Measurements from ENCODE around the gene SLC25A45. TPM values are rescaled to one million over a fixed set of nuclear protein-coding genes. Genes with fewer than 3 reads are reported as not detected.

SLC25A45 gene
- total and polyA plus RNA-seq, 2 of the 4 experiments (the other 2 are of a cell fraction): 0.72 to 1.2 TPM

GRCh38 chr11:65392899-65393298, 10.5 kb upstream of the SLC25A45 start:
- Histone ChIP-seq H2BK15ac (ENCODE audit: low read depth, low read length) (no peak overlapping the region), H2BK5ac (ENCODE audit: low read depth, low read length, poor library complexity, severe bottlenecking) (no peak overlapping the region), H3K4me3 (ENCODE audit: insufficient read depth, low read depth, low read length) (no peak overlapping the region), H3K9me3 (ENCODE audit: control insufficient read depth, insufficient read depth, low read length) (no peaks in the 10 kb centered on the region), H4K5ac (ENCODE audit: low read depth, low read length) (no peak overlapping the region), H4K20me1 (ENCODE audit: insufficient read depth, low read length) (peaks cover 8% of the 10 kb centered on the region; the same call in 1 of the 2 replicates), H3K27ac (ENCODE audit: insufficient read depth, low read length) (no peak overlapping the region), H3K9me1 (ENCODE audit: insufficient read depth, low read length) (peaks cover 14% of the 10 kb centered on the region), H3K23ac (ENCODE audit: low read depth, low read length) (no peak overlapping the region), H2AFZ (replicated peaks; ENCODE audit: low read length, poor library complexity) (no peak overlapping the region), H3K9ac (ENCODE audit: low read depth, low read length) (no peak overlapping the region), H3K27me3 (ENCODE audit: control insufficient read depth, insufficient read depth, low read length) (no peaks in the 10 kb centered on the region), H3K79me1 (ENCODE audit: low read depth in 1 of 2, low read length in 2 of 2) (peaks cover 15 to 82% of the 10 kb centered on the region in 2 experiments), H3K4ac (ENCODE audit: low read depth, low read length) (no peak overlapping the region), H2BK120ac (ENCODE audit: low read depth, low read length) (no peak overlapping the region), H3K36me3 (ENCODE audit: control insufficient read depth, insufficient read depth, low read length) (peaks cover 42% of the 10 kb centered on the region), H3K56ac (ENCODE audit: extremely low read depth, insufficient read depth, low read length) (no peak overlapping the region), H2AK5ac (ENCODE audit: low read depth, low read length) (no peak overlapping the region), H2BK20ac (ENCODE audit: low read depth, low read length) (no peak overlapping the region), H3K18ac (ENCODE audit: low read depth, low read length) (no peak overlapping the region), H3K4me1 (ENCODE audit: control insufficient read depth, insufficient read depth, low read length) (peaks cover 22% of the 10 kb centered on the region), H2AK9ac (replicated peaks; ENCODE audit: low read depth, low read length, poor library complexity) (peak overlapping the region; percentile 71), H4K8ac (ENCODE audit: low read depth in 2 of 2, low read length in 2 of 2) (0 out of 4 replicates have a peak overlapping the region, but pooled peaks of 1 of the 2 experiments have one; percentile 1), H4K91ac (ENCODE audit: insufficient read depth, low read depth, low read length) (no peak overlapping the region), H3K14ac (replicated peaks; ENCODE audit: low read depth, low read length) (no peak overlapping the region), H3K4me2 (ENCODE audit: low read depth, low read length) (no peak overlapping the region)
- DNase-seq (no peak), ATAC-seq (ENCODE audit: low read depth) (no peak)
- 94% methylated on average over 5 of the region's 5 CpGs; no CpG with 5 or more reads in 1 of the 2 experiments for WGBS, 2 experiments (ENCODE audit: extremely low coverage in 2 of 2, insufficient read length in 1 of 2)
- no TSS peak for BruUV-seq (replicated peaks)
- in situ Hi-C loops (cut with MboI; ENCODE audit: low sequenced_read_pairs): no loop called here
- TF ChIP-seq CEBPB (IDR thresholded peaks at IDR 0.05; ENCODE audit: low read depth, low read length): no peak
- TF ChIP-seq POLR2A (IDR thresholded peaks at IDR 0.05; ENCODE audit: low read depth, low read length): no peak
- TF ChIP-seq BHLHE40 (IDR thresholded peaks at IDR 0.05; ENCODE audit: low read depth, low read length): no peak
- no peak for TF ChIP-seq MXI1 (IDR thresholded peaks at IDR 0.05; ENCODE audit: borderline replicate concordance, low read depth, low read length)
- TF ChIP-seq SMC3 (IDR thresholded peaks at IDR 0.05; ENCODE audit: low read depth, low read length): no peak
- no peak for TF ChIP-seq FOS (IDR thresholded peaks at IDR 0.05; ENCODE audit: low read depth, low read length)
- TF ChIP-seq RCOR1 (IDR thresholded peaks at IDR 0.05; ENCODE audit: insufficient replicate concordance, low read length): no peak
- TF ChIP-seq RFX5 (IDR thresholded peaks at IDR 0.05; ENCODE audit: low read depth, low read length): no peak
- TF ChIP-seq CTCF (conservative IDR thresholded peaks at IDR 0.05; ENCODE audit: low read depth, low read length): no peak
- TF ChIP-seq RAD21 (IDR thresholded peaks at IDR 0.05; ENCODE audit: low read length): no peak
- TF ChIP-seq MAZ (IDR thresholded peaks at IDR 0.05; ENCODE audit: borderline replicate concordance, low read depth, low read length): no peak
- TF ChIP-seq MAFK (IDR thresholded peaks at IDR 0.05; ENCODE audit: low read depth, low read length): no peak
- TF ChIP-seq USF2 (IDR thresholded peaks at IDR 0.05; ENCODE audit: low read depth, low read length): no peak
- no peak for TF ChIP-seq CHD1 (IDR thresholded peaks at IDR 0.05; ENCODE audit: low read depth, low read length)
- no peak for TF ChIP-seq ELK1 (IDR thresholded peaks at IDR 0.05; ENCODE audit: borderline replicate concordance, low read depth, low read length)
- intact Hi-C loops (cut with micrococcal nuclease): no loop called here
- ChIA-PET CTCF (interaction anchor here (0.5 kb wide), 1 partner anchor 40 kb away, joined by 3 read pairs; no protein-coding TSS in a partner anchor), POLR2A (ENCODE audit: unreplicated experiment) (interaction anchor here (0.5 to 0.6 kb wide), 2 partner anchors 47 to 116 kb away, joined by 11 to 12 read pairs; no protein-coding TSS in a partner anchor)
- dilution Hi-C loops (cut with HindIII; ENCODE audit: low sequenced_read_pairs, unreplicated experiment): no loop called here
